HepG2 (cell line): ENCODE measurements around the gene PTH1R. TPM values are rescaled to one million over a fixed set of nuclear protein-coding genes. Genes with fewer than 3 reads are reported as not detected.

Experiments used
- ATAC-seq: fragments of 200-7000 bp; cut with Tn5 transposase; 3 replicates; pipeline ENCODE4 v1.9.1; 2020; ENCODE audit warnings: mild to moderate bottlenecking, moderate library complexity
- BruUV-seq: library from RNA; stranded (reverse); fragments of 400-500 nt; replicated peaks from 2 replicates; lab custom pipeline; 2021; lab: Mats Ljungman, UMichigan
- CTCF ChIA-PET: fragments of 300-600 bp; formaldehyde crosslinking; extraction: SDS; loops from one replicate; lab custom pipeline; 2021; ENCODE audit warnings: low total read pairs, inconsistent platforms, low intra/inter-chr PET ratio; lab: Yijun Ruan, JAX
- POLR2A ChIA-PET: fragments of 350-600 bp; sonication (Branson Sonifier 250); formaldehyde crosslinking; loops from one replicate; lab custom pipeline; 2020; ENCODE audit warnings: antibody characterized with exemption, inconsistent platforms; lab: Yijun Ruan, JAX
- DNase-seq: peaks from one replicate; pipeline ENCODE4 v3.0.0-alpha.2; 2015; ENCODE audit warnings: low spot score
- FAIRE-seq: peaks from 3 replicates; lab custom pipeline; 2011; peaks lifted over from hg19 to GRCh38; lab: Jason Lieb, UNC
- H2AFZ ChIP-seq: one replicate; pipeline ENCODE4 v1.6.1; 2011; ENCODE audit warnings: low read length, inconsistent platforms
- H3K27ac ChIP-seq: fragments of 300-600 bp; 3 replicates; pipeline ENCODE4 v1.8.0; 2011; ENCODE audit warnings: mixed run types, mild to moderate bottlenecking, mixed read lengths, low read length, inconsistent platforms; ENCODE audit not compliant: insufficient read depth; ENCODE audit errors: extremely low read length
- H3K27me3 ChIP-seq, 2 experiments: fragments of 200-600 bp in 1 of 2; 2 replicates in 1 of 2; 3 replicates in 1 of 2; pipeline versions ENCODE4 v1.6.0 to v1.8.0; 2011; ENCODE audit warnings: low read length in 2 of 2, mild to moderate bottlenecking in 2 of 2, moderate library complexity in 2 of 2, inconsistent platforms in 1 of 2; ENCODE audit not compliant: insufficient read depth in 2 of 2, control insufficient read depth in 1 of 2
- H3K36me3 ChIP-seq, 2 experiments: fragments of 200-600 bp in 1 of 2; replicated peaks in 1 of 2; 2 replicates in 1 of 2; 3 replicates in 1 of 2; pipeline versions ENCODE4 v1.5.1 to v1.8.0; 2011; ENCODE audit warnings: low read length in 2 of 2, inconsistent platforms in 1 of 2; ENCODE audit not compliant: insufficient read depth in 2 of 2, control insufficient read depth in 1 of 2
- H3K4me1 ChIP-seq: 2 replicates; pipeline ENCODE4 v1.5.1; 2012; ENCODE audit warnings: low read length, inconsistent platforms; ENCODE audit not compliant: insufficient read depth
- H3K4me2 ChIP-seq: 2 replicates; pipeline ENCODE4 v1.6.0; 2011; ENCODE audit warnings: low read depth, low read length, inconsistent platforms
- H3K4me3 ChIP-seq, 3 experiments: fragments of 200-600 bp in 1 of 3; sonication (generic), shearing (Covaris generic) in 1 of 3; replicated peaks in 1 of 3; 2 replicates each; pipeline ENCODE4 v1.5.1; 2011 to 2016; ENCODE audit warnings: low read length in 3 of 3, inconsistent platforms in 2 of 3, low read depth in 2 of 3, mild to moderate bottlenecking in 2 of 3, control low read depth in 1 of 3, mixed read lengths in 1 of 3; ENCODE audit not compliant: insufficient read depth in 1 of 3
- H3K79me2 ChIP-seq: one replicate; pipeline ENCODE4 v1.6.1; 2011; ENCODE audit warnings: low read length, inconsistent platforms; ENCODE audit not compliant: insufficient read depth
- H3K9ac ChIP-seq: 2 replicates; pipeline ENCODE4 v1.6.0; 2011; ENCODE audit warnings: mild to moderate bottlenecking, low read depth, low read length, inconsistent platforms; ENCODE audit not compliant: insufficient read depth
- H3K9me3 ChIP-seq: 2 replicates; pipeline ENCODE4 v1.5.1; 2012; ENCODE audit warnings: mild to moderate bottlenecking, low read length
- H4K20me1 ChIP-seq: 2 replicates; pipeline ENCODE4 v1.6.0; 2011; ENCODE audit warnings: inconsistent platforms, mild to moderate bottlenecking, low read length, moderate library complexity; ENCODE audit not compliant: insufficient read depth
- GABPA ChIP-seq, 2 experiments: IDR thresholded peaks; 2 replicates each; pipeline ENCODE4 v1.6.1; 2011 to 2016; ENCODE audit warnings: low read depth in 2 of 2, low read length in 1 of 2, missing biosample characterization in 1 of 2, missing genetic modification characterization in 1 of 2
- HES4 ChIP-seq: sonication (generic); formaldehyde crosslinking; IDR thresholded peaks from 2 replicates; pipeline ENCODE4 v1.9.0; 2021; ENCODE audit warnings: mild to moderate bottlenecking, missing genetic modification reagents, borderline replicate concordance
- JARID2 ChIP-seq: sonication (generic); formaldehyde crosslinking; IDR thresholded peaks from 2 replicates; pipeline ENCODE4 v1.8.1; 2023; ENCODE audit warnings: missing genetic modification reagents, inconsistent platforms; ENCODE audit not compliant: insufficient replicate concordance
- ZMYM4 ChIP-seq: sonication (generic); formaldehyde crosslinking; IDR thresholded peaks from 2 replicates; pipeline ENCODE4 v1.8.1; 2023; ENCODE audit warnings: mild to moderate bottlenecking, missing genetic modification reagents
- ZNF260 ChIP-seq: sonication (generic); formaldehyde crosslinking; IDR thresholded peaks from 2 replicates; pipeline ENCODE4 v1.4.0; 2020; ENCODE audit warnings: missing genetic modification reagents, low read depth, mild to moderate bottlenecking, borderline replicate concordance
- ZNF30 ChIP-seq: sonication (generic); formaldehyde crosslinking; IDR thresholded peaks from 2 replicates; pipeline ENCODE4 v1.5.0; 2020; ENCODE audit warnings: mild to moderate bottlenecking, missing genetic modification reagents
- WGBS: methylation state at CpG from one replicate; pipeline ENCODE4 v1.1.6; 2017; ENCODE audit warnings: low lambda C conversion rate; 5-methylcytosine and 5-hydroxymethylcytosine counted together
- in situ Hi-C: cut with HindIII; loops from 2 replicates; pipeline ENCODE4 v1.10.0; 2017; ENCODE audit warnings: low pct_unique_long_range_greater_than_20kb; ENCODE audit not compliant: extremely low pct_ligation_motif_present
- intact Hi-C: fragments of 100-400 bp; cut with micrococcal nuclease; formaldehyde crosslinking; loops from one replicate; pipeline ENCODE4 v1.10.0; 2022; ENCODE audit not compliant: unreplicated experiment
- polyA plus RNA-seq, 8 experiments: library from polyadenylated mRNA; depleted of rRNA in 3 of 8; stranded (reverse) in 7 of 8; unstranded in 1 of 8; fragments of >200 nt; fragmentation: Illumina TruSeq in 4 of 8; extraction: Trizol in 4 of 8; gene quantifications; 2 replicates each; pipeline versions ENCODE4 v1.2.1 to v1.2.3, GENCODE V29; 2011 to 2016; ENCODE audit warnings: low read depth in 4 of 8, missing spikeins in 1 of 8, mixed read lengths in 1 of 8; ENCODE audit not compliant: insufficient read depth in 1 of 8
- total RNA-seq, 5 experiments: library from RNA; depleted of rRNA; stranded (reverse); fragments of >200 nt; fragmentation: Illumina TruSeq; extraction: Trizol; gene quantifications; 2 replicates each; pipeline ENCODE4 v1.2.3, GENCODE V29; 2016; ENCODE audit warnings: low read depth in 1 of 5
- TF ChIP-seq, protein P1 (sequence below): sonication (generic); formaldehyde crosslinking; IDR thresholded peaks from 2 replicates; pipeline ENCODE4 v1.4.0; 2020; ENCODE audit warnings: missing genetic modification reagents
- TF ChIP-seq, protein P2 (sequence below): sonication (generic); formaldehyde crosslinking; IDR thresholded peaks from 2 replicates; pipeline ENCODE4 v1.5.0; 2020; ENCODE audit warnings: missing genetic modification reagents, mild to moderate bottlenecking, borderline replicate concordance
- TF ChIP-seq, protein P3 (sequence below): sonication (generic); formaldehyde crosslinking; IDR thresholded peaks from 2 replicates; pipeline ENCODE4 v1.5.1; 2020; ENCODE audit warnings: mild to moderate bottlenecking, missing genetic modification reagents, moderate library complexity

Gene PTH1R
- total and polyA plus RNA-seq, 2 of the 13 experiments (the other 11 are each of a cell fraction or from before 2014, with no cell fraction given): not detected

DNA sequence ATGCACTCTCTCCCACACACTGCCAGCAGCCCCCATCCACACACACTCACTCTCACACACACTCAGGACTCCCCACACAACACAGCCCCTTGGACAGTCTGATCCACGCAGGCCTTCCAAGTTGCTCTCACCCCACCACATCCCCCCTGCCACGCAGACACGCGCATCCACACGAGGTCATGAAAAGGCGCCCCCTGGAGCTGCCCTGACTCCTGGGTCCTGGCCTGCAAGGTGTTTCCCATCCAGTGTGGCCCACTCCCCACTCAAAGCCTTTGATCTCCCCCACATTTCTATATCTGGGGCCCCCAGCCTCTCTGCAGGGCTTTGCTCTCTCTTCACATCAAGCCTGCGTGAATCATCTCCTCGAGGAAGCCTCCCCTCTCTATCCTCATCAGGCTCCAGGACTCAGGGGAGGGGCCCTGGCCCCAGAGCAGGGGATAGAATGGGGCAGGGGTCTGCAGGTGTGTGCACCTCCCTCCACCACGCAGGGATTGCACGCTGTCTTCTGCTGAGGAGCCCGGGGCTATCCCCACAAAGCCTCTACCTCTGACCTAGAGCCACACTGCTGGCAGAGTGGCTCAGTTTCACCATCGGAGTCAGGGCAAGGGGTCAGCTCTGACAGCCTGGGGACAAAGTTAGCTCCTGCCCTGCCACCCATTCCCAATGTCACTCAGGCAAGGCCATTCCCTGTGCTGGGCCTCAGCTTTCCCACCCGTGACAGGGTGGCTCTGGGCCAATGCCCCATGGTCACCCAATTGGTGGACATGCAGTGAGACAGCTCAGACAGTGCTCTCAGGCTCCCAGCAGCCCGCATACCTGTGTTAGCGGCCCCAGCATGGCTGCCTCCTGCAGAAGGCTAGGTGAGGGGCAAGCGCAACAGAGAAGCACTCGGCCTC lies 20.7 kb upstream of the PTH1R start:
- Histone ChIP-seq H3K27ac (no peak overlapping the region), H3K36me3 (no peaks in the 10 kb centered on the region), H3K4me2 (no peak overlapping the region), H3K79me2 (no peaks in the 10 kb centered on the region), H4K20me1 (no peaks in the 10 kb centered on the region), H3K9me3 (no peaks in the 10 kb centered on the region), H2AFZ (no peak overlapping the region), H3K4me3 (no peak overlapping the region), H3K4me1 (peaks cover 8% of the 10 kb centered on the region), H3K27me3 (peaks cover 5 to 18% of the 10 kb centered on the region in 2 experiments; a peak in 3 of 5 replicates), H3K9ac (no peak overlapping the region)
- no peak for DNase-seq
- TF ChIP-seq, protein P1, sequence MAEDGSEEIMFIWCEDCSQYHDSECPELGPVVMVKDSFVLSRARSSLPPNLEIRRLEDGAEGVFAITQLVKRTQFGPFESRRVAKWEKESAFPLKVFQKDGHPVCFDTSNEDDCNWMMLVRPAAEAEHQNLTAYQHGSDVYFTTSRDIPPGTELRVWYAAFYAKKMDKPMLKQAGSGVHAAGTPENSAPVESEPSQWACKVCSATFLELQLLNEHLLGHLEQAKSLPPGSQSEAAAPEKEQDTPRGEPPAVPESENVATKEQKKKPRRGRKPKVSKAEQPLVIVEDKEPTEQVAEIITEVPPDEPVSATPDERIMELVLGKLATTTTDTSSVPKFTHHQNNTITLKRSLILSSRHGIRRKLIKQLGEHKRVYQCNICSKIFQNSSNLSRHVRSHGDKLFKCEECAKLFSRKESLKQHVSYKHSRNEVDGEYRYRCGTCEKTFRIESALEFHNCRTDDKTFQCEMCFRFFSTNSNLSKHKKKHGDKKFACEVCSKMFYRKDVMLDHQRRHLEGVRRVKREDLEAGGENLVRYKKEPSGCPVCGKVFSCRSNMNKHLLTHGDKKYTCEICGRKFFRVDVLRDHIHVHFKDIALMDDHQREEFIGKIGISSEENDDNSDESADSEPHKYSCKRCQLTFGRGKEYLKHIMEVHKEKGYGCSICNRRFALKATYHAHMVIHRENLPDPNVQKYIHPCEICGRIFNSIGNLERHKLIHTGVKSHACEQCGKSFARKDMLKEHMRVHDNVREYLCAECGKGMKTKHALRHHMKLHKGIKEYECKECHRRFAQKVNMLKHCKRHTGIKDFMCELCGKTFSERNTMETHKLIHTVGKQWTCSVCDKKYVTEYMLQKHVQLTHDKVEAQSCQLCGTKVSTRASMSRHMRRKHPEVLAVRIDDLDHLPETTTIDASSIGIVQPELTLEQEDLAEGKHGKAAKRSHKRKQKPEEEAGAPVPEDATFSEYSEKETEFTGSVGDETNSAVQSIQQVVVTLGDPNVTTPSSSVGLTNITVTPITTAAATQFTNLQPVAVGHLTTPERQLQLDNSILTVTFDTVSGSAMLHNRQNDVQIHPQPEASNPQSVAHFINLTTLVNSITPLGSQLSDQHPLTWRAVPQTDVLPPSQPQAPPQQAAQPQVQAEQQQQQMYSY (CRISPR knock-in tag): no peak
- TF ChIP-seq GABPA (IDR thresholded peaks at IDR 0.05; ENCODE audit: low read depth, low read length) (no peak), GABPA (CRISPR knock-in tag; IDR thresholded peaks at IDR 0.05; ENCODE audit: low read depth) (no peak), ZNF30 (CRISPR knock-in tag) (no peak), JARID2 (CRISPR knock-in tag) (no peak), HES4 (CRISPR knock-in tag) (no peak), ZNF260 (CRISPR knock-in tag) (no peak), ZMYM4 (CRISPR knock-in tag) (no peak)
- TF ChIP-seq, protein P2, sequence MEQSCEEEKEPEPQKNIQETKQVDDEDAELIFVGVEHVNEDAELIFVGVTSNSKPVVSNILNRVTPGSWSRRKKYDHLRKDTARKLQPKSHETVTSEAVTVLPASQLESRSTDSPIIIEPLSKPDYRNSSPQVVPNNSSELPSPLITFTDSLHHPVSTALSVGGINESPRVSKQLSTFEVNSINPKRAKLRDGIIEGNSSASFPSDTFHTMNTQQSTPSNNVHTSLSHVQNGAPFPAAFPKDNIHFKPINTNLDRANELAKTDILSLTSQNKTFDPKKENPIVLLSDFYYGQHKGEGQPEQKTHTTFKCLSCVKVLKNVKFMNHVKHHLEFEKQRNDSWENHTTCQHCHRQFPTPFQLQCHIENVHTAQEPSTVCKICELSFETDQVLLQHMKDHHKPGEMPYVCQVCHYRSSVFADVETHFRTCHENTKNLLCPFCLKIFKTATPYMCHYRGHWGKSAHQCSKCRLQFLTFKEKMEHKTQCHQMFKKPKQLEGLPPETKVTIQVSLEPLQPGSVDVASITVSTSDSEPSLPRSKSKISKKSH: no peak
- TF ChIP-seq, protein P3, sequence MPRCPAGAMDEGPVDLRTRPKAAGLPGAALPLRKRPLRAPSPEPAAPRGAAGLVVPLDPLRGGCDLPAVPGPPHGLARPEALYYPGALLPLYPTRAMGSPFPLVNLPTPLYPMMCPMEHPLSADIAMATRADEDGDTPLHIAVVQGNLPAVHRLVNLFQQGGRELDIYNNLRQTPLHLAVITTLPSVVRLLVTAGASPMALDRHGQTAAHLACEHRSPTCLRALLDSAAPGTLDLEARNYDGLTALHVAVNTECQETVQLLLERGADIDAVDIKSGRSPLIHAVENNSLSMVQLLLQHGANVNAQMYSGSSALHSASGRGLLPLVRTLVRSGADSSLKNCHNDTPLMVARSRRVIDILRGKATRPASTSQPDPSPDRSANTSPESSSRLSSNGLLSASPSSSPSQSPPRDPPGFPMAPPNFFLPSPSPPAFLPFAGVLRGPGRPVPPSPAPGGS (CRISPR knock-in tag): no peak
- FAIRE-seq: no peak
- CTCF ChIA-PET: no interaction called here
- ATAC-seq: no peak
- intact Hi-C loops (no loop called here), in situ Hi-C loops (no loop called here)
- whole genome bisulfite sequencing: 41% methylated on average over 13 of the region's 17 CpGs
- no TSS peak for BruUV-seq
- POLR2A ChIA-PET: no interaction called here
